HG03060 (cell line): Measurements from ENCODE around the gene CYB5R3.
"Not testable (repeated sequence)": the region's sequence is repeated elsewhere in the genome, so short reads cannot be mapped to it uniquely, and the experiment has no call there.

Experiments
- ATAC-seq: cut with Tn5 transposase; IDR thresholded peaks from one replicate; pipeline ENCODE4 v1.9.1; 2021; ENCODE audit warnings: low read depth, moderate number of reproducible peaks; ENCODE audit not compliant: unreplicated experiment

CYB5R3 gene

DNA sequence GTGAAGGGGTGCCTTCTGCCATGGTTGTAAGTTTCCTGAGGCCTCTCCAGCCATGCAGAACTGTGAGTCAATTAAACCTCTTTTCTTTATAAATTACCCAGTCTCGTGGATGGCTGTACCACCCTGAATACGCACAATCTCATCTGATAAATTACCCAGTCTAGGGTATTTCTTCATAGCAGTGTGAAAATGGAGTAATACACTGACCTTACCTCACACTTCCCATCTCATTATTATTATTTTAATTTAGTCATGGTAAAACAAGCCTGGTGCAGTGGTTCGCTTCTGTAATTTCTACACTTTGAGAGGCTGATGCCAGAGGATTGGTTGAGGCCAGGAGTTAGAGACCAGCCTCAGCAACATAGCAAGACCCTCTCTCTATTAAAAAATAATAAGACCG lies 30.5 kb upstream of the CYB5R3 start:
- no peak for ATAC-seq

DNA sequence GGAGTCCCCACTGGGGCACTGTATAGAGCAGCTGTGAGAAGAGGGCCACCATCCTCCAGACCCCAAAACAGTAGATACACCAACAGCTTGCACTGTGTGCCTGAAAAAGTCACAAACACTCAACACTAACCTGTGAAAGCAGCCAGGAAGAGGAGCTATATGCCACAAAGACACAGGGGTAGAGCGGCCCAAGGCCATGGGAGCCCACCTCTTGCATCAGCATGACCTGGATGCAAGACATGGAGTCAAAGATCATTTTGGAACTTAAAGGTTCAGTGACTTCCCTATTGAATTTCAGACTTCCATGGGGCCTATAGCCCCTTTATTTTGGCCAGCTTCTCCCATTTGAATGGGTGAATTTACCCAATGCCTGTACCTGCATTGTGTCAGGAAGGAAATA lies 29.7 kb upstream of the CYB5R3 start:
- no peak for ATAC-seq

GRCh38 chr22:42677936-42678335 lies 28.7 kb upstream of the CYB5R3 start:
- not testable (repeated sequence) for ATAC-seq

GRCh38 chr22:42676059-42676607 lies 26.9 kb upstream of the CYB5R3 start:
- no peak for ATAC-seq

DNA sequence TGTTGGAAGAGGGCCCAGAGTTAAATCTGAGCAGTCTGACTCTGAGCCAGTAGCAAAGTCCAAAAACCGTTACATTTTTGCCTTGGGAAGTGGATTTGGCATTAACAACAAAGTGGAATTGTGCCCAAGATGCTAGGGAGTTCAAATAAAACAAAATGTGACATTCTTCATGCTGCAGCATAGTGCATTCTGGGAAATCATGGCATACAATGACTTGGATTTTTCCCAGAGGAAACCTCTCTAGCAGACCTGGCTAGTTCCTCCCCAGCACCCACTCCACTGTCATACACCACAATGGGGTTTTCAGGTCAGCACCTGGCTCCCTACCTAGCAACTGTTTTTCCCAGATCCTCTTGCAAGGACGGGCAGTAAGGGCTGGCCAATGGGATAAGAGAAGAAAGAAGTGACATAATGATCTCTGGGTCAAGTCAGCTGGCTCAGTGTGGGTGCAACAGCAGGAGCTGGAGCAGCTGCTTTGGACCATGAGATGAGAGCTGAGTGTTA lies 24.8 kb upstream of the CYB5R3 start:
- ATAC-seq, result no peak

GRCh38 chr22:42673071-42673470 lies 23.9 kb upstream of the CYB5R3 start:
- ATAC-seq, result not testable (repeated sequence)

DNA sequence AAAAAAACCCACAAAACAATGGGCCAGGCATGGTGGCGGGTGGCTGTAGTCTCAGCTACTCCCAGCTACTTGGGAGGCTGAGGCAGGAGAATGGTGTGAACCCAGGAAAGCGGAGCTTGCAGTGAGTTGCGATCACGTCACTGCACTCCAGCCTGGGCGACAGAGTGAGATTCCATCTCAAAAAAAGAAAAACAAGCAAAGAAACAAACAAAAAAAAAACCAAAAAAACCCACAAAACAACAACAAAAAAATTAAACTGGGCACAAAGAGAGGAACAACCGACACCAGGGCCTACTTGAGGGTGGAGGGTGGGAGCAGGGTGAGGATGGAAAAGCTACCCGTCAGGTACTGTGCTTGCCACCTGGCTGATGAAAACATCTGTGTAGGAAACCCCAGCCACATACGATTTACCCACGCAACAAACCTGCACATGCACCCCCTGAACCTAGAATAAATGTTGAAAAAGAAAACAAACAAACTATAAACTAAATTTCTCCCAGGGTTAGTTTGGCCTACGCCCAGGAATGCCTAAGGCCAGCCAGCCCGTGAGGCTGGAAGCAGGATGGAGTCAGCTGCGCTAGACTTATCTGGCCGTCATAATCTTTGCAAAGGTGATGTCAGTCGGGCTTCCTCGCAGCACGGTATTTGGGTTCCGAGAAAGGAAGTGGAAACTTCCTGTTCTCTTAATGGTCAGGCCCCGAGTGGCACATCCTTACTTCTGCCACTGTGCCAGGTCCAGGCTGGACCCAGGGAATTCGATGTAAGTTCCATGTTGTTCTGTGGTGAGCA lies 21.9 kb upstream of the CYB5R3 start:
- ATAC-seq, result no peak

GRCh38 chr22:42670046-42670445 lies 20.9 kb upstream of the CYB5R3 start:
- ATAC-seq, result no peak

DNA sequence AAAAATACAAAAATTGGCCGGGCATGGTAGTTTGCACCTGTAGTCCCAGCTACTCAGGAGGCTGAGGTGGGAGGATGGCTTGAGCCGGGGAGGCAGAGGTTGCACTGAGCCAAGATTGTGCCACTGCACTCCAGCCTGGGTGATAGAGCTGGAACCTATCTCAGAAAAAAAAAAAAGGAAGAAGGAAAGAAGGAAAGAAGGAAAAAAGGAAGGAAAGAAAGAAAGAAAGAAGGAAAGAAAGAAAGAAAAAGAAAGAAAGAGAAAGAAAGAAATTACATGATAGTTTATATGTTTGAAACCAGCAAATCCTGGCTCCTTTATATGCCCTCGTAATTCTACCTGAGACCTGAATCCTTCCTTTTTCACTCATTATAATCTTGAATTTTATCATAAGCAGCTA lies 17.2 kb upstream of the CYB5R3 start:
- not testable (repeated sequence) for ATAC-seq

DNA sequence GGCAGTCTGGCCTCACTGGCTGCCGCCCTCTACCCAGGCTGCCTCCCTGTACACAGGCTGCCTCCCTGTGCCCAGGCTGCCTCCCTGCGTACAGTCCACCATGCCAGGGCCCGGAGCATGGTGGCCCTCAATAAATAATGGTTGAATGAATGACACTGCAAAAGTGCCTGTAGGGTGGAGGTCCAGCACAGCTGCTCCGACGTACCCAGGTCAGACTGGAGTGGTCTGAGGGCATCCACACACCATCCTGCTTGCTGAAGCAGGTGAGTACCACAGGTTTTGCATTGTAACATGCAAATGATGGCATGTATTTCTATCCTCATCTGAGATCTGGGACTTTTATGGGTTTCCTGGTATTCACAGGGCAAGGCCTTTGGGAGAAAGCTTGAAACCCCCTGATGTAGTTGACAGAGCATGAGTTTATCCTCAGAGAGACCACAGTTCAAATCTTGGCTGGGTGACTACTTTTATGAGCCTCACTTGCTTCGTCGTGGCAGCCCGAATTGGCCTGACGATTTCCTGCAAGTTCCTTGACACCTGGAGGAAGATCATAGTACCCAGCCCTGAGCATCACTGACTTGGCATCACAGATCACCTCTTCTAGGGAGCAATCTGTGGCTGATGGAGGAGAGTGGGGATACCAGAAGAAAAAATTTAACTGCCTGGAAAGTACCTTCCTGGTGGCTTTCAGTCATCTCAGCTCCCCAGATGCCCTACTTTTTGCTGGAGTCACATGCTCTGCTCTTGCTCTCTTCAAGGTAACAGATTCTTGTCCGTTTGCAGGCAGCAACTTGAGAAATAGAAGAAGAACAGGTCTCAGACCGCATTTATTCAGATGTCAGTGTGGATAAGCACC lies 16.0 kb upstream of the CYB5R3 start:
- no peak for ATAC-seq

- no peak for ATAC-seq
Observed at GRCh38 chr22:42661985-42662831, 13.0 kb upstream of the CYB5R3 start.

DNA sequence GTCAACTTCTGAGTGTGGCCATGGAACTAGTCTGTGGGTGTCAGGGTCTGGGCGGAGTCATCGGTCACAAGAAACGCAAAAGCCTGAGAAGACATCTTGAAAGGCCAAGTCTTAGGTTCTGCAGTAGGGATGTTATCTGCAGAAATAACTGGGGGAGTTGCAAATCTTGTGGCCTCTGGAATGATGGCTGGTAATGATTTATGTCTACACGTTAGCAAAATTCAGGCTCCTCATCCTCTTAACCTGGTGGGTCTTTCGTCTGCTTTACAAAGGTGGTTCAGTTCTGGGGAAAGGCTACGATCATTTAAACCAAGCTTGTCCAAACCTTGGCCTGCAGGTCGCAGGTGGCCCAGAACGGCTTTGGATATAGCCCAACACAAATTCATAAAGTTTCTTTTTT lies 7.4 kb upstream of the CYB5R3 start:
- no peak for ATAC-seq

- ATAC-seq, result no peak
Observed at GRCh38 chr22:42655693-42656092, 6.5 kb upstream of the CYB5R3 start.

DNA sequence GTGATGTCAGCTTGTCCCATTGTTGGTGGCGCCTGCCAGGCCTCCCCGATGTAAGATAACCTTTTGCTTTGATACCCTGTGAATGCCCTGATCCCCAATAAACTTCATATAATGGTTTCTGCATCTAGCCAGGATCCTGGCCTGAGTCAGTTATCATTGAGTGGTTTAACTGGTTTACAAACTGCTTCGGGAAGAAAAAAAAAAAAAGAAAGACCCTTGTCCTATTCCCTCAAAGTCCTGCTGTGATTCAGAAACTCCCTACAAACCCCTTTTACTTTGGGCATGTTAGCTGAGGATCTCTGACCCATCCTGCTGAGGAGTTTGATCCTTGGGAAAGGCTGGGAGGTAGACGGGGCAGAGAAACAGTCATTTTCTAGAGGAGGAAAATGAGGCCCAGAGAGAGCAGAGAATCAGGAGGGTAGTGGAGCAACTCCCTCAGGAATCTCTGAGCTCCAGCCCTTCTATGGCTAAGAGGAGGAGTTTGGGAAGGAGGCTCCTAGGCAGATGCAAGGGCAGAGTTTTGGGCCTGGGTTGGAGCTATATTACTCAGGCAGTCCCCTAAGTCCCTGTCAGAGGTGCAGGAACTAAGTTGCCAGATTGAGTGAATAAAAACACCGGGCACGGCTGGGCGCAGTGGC lies 5.4 kb upstream of the CYB5R3 start:
- no peak for ATAC-seq

- no peak for ATAC-seq
Observed at GRCh38 chr22:42653999-42654398, 4.8 kb upstream of the CYB5R3 start.

DNA sequence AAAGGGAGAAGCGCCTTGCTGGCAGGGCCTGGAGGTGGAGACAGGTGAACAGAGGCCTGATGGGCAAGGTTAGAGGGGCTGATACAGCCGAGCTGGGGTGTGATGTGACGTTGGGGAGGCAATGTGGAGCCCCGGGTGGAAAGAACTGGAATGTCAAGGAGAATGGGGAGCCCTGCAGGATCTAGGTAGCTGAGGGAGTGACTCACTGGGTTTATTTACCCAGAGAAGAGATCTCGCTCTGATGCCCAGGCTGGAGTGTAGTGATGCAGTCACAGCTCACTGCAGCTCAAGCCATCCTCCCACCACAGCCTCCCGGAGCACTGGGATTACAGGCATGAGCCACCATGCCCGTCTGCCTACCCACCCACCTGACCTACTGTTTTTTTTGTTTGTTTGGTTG lies 1.9 kb upstream of the CYB5R3 start:
- ATAC-seq, result no peak

GRCh38 chr22:42648368-42649245 lies 585 bp downstream of the CYB5R3 start:
- no peak for ATAC-seq

DNA sequence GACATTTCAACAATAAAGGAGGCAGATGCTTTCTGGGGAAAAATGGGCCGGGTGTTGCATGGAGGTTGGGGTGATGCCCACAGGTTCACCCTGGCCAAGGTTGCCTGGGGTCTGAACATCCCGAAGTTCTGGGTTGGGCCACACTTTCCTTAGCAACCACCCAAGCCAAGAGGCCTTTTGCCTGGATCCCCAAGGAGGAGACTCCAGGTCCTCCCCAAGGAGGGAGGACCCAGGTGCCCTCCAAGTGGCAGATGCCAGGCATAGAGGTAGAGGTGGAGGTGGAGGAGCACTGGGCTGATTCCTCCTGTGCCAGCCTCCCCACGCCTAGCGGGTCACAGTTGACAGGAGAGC lies 1.2 kb downstream of the CYB5R3 start:
- no peak for ATAC-seq
